T-helper 1 cell treated with Interleukin-12 subunit alpha and Interleukin-12 subunit beta and Interleukin-4 antibody, amounts not matched to agents 30 ng/mL and 1 ng/mL, for 36 hours (primary cell): ENCODE measurements around the gene KIAA1191. TPM values are rescaled to one million over a fixed set of nuclear protein-coding genes. Genes with fewer than 3 reads are reported as not detected.

ENCODE experiments used
- intact Hi-C: fragments of 100-400 bp; cut with micrococcal nuclease; formaldehyde crosslinking; loops from one replicate; pipeline ENCODE4 v1.15.1; 2024
- total RNA-seq: library from RNA; stranded (reverse); gene quantifications from 2 replicates; pipeline ENCODE4 v1.2.3, GENCODE V29; 2022

The KIAA1191 gene
- total RNA-seq, 1 donor from 2014 or later = 55.4 TPM

DNA sequence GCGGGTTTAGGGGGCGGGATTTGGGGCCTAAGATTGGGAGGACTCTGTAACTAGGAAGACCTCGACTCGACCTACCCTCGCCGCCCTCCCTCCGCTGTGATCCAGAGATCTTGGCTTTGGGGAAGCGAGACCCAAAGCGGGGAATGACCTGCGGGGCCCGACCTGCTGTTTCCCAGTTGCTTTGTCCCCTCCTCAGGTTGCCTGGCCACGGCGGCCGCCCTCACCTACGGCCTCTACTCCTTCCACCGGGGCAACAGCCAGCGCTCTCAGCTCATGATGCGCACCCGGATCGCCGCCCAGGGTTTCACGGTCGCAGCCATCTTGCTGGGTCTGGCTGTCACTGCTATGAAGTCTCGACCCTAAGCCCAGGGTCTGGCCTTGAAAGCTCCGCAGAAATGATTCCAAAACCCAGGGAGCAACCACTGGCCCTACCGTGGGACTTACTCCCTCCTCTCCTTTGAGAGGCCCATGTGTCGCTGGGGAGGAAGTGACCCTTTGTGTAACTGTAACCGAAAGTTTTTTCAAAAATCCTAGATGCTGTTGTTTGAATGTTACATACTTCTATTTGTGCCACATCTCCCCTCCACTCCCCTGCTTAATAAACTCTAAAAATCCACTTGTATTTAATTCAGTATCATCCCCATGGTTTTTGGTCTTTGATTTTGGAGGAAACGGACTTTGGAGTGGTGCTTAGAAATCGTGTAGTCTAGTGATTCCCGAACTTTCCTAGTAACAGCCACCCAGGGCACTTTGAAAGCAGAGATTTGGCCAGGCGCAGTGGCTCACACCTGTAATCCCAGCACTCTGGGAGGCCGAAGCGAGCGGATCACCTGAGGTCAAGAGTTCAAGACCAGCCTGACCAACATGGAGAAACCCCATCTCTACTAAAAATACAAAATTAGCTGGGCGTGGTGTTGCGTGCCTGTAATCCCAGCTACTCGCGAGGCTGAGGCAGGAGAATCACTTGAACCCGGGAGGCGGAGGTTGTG, 27.9 kb upstream of the KIAA1191 start:
- intact Hi-C loops = loop anchor here (1.0 to 10.0 kb wide), 12 partner anchors 27 to 1815 kb away; partner anchors contain the start of genes CLTB, HNRNPAB, MXD3 and NHP2

DNA sequence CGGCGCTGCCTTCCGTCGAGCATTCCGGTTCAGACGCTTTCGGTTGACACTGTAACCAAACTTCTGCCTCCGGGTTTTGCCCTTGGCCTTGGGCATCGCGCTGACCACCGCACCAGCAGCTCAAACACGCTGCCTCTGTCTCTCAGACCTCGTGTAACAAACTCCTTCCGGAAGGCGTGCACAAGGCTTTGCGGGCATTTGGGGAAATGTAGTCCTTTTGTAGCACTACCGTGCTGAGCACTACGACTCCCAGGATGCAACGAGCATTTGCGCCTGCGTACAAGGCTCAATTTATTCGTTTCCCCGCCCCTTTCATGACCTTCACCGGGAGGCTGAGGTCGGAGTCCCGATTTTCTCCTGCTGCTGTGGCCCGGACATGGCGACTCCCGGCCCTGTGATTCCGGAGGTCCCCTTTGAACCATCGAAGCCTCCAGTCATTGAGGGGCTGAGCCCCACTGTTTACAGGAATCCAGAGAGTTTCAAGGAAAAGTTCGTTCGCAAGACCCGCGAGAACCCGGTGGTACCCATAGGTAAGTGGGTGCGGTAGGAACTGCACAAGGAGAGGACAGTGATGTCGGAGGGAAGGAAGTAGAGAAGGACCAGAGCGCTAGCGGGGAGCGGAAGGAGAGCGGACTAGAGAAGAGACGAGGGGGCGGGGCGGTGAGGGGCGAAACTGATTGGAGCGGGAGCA, 27.0 kb upstream of the KIAA1191 start, which contains the start of the genes HIGD2A and NOP16:
TSS of gene HIGD2A (plus strand) at position 308 of the 691 bp plus-strand sequence. CDS start at position 377, 69 bp downstream.
TSS of gene NOP16 (minus strand) at position 155 of the 691 bp plus-strand sequence. CDS start at position 96, 59 bp downstream.
- intact Hi-C loops = loop anchor here (1.0 to 10.0 kb wide), 19 partner anchors 23 to 1816 kb away; partner anchors contain the start of genes ARL10, CLTB, FAF2 and HNRNPAB

DNA sequence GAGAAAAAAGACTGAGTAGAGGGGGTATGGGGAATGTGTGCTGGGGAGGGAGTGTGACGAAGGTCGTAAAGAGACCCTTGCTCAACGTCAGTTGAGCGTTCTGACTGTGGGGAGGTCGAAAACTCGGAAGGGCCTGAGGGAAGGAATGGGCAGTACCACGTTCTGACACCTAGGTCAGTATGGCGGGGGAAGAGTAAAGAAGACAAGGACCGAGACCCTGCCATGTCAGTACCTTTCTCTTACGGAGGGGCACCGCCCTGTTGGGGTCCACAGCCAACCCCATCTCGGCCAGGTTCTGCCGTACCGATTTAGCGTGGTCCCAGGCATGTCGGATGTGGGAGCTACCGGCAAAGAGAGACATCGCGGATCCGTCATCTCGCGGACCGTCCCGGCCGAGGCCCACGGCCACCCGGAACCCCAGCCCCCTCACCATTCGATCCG, 26.5 kb upstream of the KIAA1191 start:
- intact Hi-C loops = loop anchor here (1.0 to 10.0 kb wide), 14 partner anchors 23 to 1817 kb away; partner anchors contain the start of genes ARL10, FAF2, HNRNPAB and KIAA1191

DNA sequence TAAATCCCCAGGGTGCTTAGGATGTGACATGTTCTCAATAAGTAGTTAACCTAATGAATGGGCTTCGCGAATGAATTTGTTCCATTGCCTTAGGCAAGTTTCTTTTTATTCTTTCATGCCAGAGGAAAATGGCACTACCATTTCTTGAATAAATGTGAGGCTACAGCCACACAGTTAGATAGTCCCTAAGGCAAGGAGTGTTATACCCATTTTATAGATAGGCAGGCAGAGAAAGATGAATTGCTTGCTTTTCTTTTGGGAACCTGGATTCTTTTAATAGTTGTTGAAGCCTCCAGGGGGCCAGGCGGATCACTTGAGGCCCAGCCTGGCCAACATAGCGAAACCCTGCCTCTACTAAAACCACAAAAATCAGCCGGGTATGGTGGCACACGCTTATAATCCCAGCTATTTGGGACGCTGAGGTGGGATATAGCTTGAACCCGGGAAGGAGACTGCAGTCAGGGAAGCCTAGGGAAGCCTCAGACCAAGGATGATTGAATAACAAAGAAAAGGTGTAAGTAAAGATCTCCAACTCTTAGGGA, 25.9 kb upstream of the KIAA1191 start:
- intact Hi-C loops = loop anchor here (5.0 to 10.0 kb wide), 5 partner anchors 855 to 1817 kb away; partner anchors contain the start of genes HNRNPAB, MXD3, NHP2 and TMED9

DNA sequence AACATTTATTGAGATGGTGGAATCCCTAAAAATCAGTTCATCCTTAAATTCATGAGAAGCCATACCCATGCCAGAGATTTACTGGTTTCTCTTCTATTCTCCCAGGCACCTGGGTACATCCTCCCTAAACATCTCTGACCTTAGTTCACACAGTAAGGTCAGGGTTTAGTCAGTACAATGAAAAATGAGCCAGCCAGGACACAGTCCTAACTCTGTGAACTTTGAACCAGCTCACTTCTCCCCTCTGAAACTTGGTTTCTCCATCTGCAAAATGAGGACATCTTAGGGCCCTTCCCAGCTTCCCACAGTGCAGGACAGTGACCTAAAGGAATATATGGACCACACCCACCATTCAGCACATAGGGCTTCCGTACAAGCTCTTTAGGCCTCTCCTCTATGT, 24.9 kb upstream of the KIAA1191 start:
- intact Hi-C loops = loop anchor here (5.0 to 10.0 kb wide), 5 partner anchors 854 to 1818 kb away; partner anchors contain the start of genes HNRNPAB, MXD3, NHP2 and TMED9

DNA sequence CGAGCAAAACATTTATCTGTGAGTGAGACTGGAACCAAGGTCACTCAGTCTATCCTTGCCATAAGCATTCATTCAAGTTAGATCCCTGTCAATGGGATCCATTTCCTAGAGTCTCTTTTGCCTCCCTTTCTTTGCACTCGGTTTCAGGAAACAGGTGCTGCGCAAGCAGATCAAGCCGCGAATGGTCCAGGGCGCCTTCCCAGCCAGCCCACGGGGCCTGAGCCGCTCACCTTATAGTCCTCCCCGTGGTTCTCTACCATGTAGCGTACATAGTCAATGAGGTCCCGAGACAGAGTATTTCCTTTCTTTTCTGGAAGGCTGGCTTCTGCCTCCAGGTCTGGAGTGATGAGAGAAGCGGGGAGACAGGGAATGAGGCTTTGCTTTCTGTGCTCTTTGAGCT, 23.4 kb upstream of the KIAA1191 start:
- intact Hi-C loops = loop anchor here (5.0 to 10.0 kb wide), 5 partner anchors 853 to 1820 kb away; partner anchors contain the start of genes HNRNPAB, MXD3, NHP2 and TMED9

DNA sequence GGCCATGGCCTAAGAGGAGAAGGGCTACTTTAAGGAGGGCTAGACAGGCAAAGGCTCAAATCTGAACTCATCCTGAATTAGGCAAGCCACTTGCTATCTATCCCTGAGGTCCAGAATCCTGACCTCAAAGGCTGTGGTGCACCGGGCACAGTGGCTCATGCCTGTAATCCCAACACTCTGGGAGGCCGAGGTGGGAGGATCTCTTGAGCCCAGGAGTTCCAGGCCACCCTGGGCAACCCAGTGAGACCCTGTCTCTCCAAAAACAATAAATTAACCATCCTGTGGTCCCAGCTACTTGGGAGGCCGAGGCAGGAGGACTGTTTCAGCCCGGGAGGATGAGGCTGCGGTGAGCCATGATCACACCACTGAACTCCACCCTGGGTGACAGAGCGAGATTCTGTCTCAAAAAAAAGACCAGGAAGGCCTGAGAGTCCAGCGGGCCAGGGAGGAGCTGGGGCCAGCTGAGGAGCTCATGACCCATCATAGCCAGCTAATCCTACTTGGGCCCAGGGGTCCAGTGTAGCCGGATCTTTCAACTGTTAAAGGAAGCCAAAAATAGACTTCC, 22.9 kb upstream of the KIAA1191 start:
- intact Hi-C loops = loop anchor here (10.0 kb wide), 1 partner anchor 1820 kb away; the partner anchor contains the start of gene HNRNPAB

DNA sequence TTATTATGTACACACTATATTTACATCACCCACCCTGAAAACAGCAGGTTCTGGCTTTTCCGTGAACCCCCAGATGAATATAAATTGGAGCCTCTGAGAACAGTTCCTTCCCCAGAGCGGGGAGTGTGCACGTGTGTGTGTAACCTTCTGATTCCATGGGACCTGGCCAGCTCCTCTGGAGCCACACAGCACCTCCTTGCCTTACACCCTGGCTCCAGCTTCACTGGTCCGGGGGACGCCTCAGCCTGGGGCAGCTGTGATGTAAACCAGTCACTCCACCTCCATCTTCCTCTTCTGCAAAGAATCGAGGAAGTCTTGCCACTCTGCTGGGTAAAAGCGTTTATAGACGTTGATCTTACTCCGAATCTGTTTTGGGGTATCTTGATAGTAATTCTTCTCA, 22.4 kb upstream of the KIAA1191 start:
- intact Hi-C loops = loop anchor here (10.0 kb wide), 1 partner anchor 1821 kb away; the partner anchor contains the start of gene HNRNPAB

DNA sequence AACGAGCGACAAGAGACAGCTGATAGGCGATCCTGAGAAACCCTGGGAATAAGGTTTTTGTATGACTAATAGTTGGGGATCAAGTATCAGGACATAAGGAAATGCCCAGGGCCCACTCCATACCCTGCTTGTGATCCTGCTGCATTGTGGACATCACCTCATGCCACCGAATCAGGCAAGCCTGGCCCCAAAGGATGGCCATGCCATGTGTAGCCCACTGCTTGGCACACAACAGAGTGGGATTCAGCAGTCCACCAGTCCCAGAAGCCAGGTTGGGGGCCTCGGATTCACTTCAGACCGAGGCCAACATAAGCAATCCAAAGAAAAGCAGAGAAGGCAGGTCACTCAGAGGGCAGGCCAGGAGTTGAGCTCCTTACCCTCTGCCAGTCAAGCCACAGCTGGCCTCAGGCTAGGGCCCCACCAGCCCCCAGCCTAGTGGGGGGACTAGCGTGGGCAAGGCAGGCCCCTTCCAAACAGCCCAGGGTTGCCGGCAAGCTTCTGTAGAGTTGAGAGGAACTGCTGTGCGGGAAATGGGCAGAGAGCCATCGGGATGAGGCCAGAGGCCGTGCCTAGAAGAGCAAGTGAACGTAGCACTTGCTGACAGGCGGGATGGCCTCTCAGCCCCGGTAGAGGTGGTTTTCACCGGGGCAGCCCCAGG, 21.8 kb upstream of the KIAA1191 start:
- intact Hi-C loops = loop anchor here (10.0 kb wide), 1 partner anchor 1821 kb away; the partner anchor contains the start of gene HNRNPAB

DNA sequence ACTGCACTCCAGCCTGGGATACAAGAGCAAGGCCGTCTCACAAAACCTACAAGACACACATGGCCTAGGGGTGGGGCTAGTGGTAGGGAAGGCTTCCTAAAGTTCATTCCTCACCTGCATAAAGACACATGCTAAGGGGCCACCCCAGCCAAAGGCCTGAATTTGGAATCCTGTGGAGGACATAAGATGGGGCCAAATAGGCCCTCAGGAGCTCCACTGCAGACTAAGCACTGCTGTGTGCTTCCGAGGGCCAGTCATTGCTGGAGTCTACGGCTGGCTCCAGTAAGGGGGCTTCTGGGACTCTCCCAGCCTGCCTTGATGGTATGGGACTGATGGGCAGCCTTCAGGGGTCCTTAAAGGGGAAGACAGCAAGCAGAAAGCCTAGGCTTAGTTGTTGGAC, 21.2 kb upstream of the KIAA1191 start:
- intact Hi-C loops = loop anchor here (10.0 kb wide), 1 partner anchor 1822 kb away; the partner anchor contains the start of gene HNRNPAB

DNA sequence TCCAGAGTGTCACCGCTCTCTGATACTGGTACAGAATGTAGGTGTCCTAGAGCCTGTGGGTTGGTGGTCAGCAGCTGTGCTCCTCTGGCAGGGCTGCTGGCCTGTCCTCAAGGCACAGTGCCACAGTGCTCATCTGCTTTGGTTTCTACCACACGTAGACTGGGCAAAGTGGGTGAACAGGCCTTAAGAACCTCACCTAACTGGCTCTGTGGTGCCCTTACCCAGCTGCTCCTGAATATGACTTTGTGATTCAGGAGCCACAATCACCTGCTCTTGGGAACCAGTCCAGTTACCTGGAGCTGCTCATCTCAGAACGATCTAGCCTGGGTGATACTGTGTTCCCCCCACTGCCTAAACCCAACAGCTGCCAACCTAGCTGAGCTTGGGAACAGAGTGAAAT, 20.4 kb upstream of the KIAA1191 start:
- intact Hi-C loops = loop anchor here (10.0 kb wide), 1 partner anchor 1823 kb away; the partner anchor contains the start of gene HNRNPAB

DNA sequence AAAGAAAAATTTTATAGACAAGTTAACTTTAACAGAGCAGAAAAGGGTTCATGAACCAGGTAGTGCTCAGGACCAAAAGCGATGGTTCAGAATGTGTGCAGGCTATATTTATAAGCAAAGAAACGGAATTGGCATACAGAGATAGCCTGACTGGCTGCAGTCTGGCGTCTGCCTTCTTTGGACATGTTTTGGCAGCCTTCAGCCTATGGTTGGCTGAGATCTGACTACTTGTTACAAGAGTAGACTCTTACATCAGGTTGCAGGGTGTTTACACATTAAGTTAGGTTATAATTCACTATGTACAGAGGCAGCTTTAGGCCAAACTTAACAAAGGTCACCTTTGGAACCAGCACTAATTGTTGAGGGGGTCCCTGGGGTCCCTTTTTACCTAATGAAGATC, 19.9 kb upstream of the KIAA1191 start:
- intact Hi-C loops = loop anchor here (10.0 kb wide), 1 partner anchor 1823 kb away; the partner anchor contains the start of gene HNRNPAB

DNA sequence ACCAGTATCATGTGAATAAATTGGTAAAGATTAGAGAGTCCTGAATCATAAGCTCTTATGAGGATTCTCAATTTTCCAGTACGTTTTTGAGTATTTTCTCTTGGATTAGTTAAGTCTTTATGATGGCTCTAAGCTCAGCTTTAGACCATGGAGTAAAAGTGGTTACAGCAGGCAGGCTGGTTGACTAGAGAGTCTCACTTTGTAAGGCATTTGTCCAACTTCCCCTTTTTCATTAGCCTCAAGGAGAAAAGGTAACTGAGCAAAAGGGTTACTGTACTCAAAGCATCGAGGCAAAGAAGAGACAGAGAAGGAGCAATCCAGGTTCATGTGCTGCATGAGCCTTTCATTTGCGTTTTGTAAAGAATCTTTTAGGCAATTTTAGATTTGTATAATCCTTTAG, 18.3 kb upstream of the KIAA1191 start:
- intact Hi-C loops = loop anchor here (10.0 kb wide), 1 partner anchor 1825 kb away; the partner anchor contains the start of gene HNRNPAB

DNA sequence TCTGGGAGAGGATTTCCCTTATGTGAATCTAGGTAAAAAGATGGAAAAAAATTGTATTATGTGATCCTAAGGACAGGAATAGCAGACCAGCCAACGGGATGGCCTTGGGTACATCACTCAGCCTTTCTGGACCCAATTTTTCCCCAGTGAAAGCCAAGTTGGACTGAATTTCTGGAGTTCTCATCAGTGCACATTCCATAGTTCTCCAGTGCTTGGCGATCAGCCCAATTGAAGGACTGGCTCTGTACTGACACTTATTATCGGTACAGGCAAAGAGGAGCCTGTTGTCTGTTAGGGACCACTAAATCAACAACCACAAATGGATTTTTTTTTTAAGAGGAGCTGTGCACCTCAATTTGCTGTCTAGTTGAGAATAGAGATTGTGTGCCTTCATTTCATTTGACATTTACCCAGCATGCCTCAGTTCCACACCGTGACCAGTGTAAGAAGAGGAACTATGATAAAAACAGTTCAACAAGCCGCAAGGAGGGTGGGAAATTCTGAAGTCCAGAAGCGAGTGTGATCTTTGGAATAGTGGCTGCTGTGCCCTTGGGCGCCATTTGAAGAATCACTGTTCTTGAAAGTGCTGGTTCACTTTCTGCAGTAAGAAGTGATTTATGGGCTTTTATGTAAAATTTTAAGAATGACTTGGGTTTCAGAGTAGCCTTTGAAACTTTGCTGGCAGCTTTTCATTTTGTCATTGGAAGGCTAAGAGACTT, 11.7 kb upstream of the KIAA1191 start:
- intact Hi-C loops = no loop called here

DNA sequence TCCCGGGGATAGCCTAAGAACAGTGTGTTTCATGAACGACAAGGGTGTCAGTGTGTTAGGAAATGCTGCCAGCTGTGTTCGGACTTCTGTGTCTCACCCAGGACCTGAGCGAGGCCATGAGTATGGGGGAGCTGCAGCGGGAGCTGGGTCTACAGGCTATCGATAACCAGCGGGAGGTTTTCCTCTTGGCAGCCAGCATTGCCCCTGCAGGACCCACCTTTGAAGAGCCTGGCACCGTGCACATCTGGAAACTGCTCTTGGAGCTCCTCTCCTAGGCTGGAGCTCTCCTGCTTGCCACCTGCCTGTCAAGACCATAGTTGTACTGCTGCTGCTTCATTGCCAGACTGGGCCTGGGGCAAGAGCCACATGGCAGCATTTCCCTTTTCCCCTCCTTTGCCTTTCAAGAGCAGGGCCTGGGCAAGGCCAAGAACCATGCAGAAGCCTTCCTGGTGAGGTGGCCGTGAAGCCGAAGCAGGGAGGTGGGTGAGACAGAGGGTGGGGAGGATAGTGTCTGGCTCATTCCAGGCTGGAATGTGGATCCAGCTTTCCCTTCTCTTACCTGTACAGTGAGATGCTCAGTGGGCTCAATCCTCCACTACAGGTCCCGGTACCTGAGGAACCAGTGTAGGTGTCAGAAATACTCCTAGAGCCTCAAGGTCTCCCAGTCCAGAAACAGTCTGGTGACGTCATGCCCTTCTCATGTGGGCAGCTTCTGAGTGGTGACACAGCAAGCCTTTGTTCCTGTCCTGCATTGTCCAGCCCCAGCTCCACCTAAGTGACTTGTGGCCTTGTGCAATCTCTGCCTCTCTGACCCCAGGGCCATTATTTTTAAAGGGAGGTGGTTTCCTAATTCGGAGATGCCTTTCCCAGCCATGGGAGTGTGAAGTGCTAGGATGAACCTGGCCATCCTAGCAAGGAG, 10.3 kb upstream of the KIAA1191 start:
- intact Hi-C loops = no loop called here

DNA sequence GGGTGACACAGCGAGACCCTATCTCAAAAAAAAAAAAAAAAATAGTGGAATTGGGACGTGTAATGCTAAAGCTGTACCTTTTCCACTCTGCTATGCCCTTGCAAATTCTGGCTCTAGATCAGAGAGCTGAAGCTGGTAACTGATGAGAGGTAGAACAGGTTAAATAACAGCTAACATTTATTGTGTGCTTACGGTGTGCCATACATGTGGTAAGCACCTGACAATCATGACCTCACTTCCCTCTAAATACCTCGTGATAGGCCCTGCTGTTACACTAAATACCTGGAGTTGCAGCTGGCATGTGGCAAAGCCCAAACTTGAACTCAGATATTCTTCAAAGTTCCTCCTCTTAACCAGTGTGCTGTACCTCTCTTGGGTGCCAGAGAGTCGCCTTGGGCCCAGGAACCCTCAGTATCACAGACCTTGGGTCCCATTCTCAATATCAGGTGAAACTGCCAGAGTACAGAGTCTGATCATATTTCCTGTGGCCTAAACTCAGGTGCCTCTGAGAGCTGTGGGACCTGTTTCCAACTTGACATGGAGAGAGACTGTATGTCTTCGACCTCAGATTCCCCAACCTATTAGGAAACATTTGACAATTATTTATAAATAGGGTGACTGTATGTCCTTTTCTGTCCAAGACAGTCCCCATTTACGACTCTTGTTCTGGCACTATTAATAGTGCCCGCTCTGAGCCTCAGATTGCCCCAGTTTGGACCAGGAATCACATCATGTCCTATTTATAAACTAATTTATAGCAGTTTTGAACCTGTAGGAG, 8.6 kb upstream of the KIAA1191 start:
- intact Hi-C loops = no loop called here

DNA sequence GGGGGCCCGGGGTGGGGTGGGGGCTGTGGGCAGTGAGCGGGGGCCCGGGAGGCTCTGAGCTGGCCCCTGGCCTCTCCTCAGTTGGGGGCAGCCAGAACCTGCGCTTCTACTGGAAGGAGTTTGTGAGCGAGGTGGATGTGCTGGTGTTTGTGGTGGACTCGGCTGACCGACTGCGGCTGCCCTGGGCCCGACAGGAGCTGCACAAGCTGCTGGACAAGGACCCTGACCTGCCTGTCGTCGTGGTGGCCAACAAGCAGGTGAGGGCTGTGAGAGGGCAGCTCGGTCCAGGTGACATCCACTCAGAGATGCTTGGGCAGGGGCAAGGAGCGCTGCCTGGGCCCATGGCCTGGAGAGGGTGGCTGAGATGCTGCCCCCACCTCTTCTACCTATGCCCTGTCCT, 7.2 kb upstream of the KIAA1191 start:
- intact Hi-C loops = no loop called here
